CD4-positive, alpha-beta T cell (primary cell): ENCODE measurements around the gene IL16. TPM values are rescaled to one million over a fixed set of nuclear protein-coding genes. Genes with fewer than 3 reads are reported as not detected.

Experiments
- ATAC-seq: fragments of 200-7000 bp; cut with Tn5 transposase; one replicate; pipeline ENCODE4 v1.10.0; 2022; ENCODE audit warnings: mild to moderate bottlenecking; ENCODE audit not compliant: poor library complexity
- CTCF ChIA-PET: fragments of 350-600 bp; sonication (Branson Sonifier 250); formaldehyde crosslinking; loops from one replicate; lab custom pipeline; 2021; ENCODE audit warnings: antibody characterized with exemption, inconsistent platforms; lab: Charles Lee
- POLR2A ChIA-PET: fragments of 350-600 bp; sonication (Branson Sonifier 250); formaldehyde crosslinking; loops from one replicate; lab custom pipeline; 2021; ENCODE audit warnings: antibody characterized with exemption, inconsistent platforms; lab: Charles Lee
- DNase-seq, 14 experiments: peaks; one replicate each; pipeline ENCODE4 v3.0.0-alpha.2; 2013 to 2020; ENCODE audit warnings: mixed read lengths in 2 of 14
- H3K27ac ChIP-seq, 2 donors: one replicate each; pipeline versions ENCODE4 v1.5.1 to v1.7.0; 2013; ENCODE audit warnings: low read length in 2 of 2, low read depth in 1 of 2, mild to moderate bottlenecking in 1 of 2
- H3K27me3 ChIP-seq, 2 experiments: 1 replicate in 1 of 2; 2 replicates in 1 of 2; pipeline versions ENCODE4 v1.6.1 to v1.7.0; 2013; ENCODE audit warnings: low read length in 2 of 2, control low read depth in 1 of 2, mild to moderate bottlenecking in 1 of 2, moderate library complexity in 1 of 2; ENCODE audit not compliant: insufficient read depth in 2 of 2, control insufficient read depth in 1 of 2
- H3K36me3 ChIP-seq: one replicate; pipeline ENCODE4 v1.6.1; 2013; ENCODE audit warnings: low read length, control low read depth; ENCODE audit not compliant: insufficient read depth
- H3K4me1 ChIP-seq: one replicate; pipeline ENCODE4 v1.6.1; 2013; ENCODE audit warnings: low read length, control low read depth; ENCODE audit not compliant: insufficient read depth
- H3K4me3 ChIP-seq: one replicate; pipeline ENCODE4 v1.5.1; 2013; ENCODE audit warnings: mild to moderate bottlenecking, low read length, moderate library complexity
- H3K9me3 ChIP-seq, 2 experiments: 1 replicate in 1 of 2; 2 replicates in 1 of 2; pipeline versions ENCODE4 v1.6.1 to v1.7.0; 2013; ENCODE audit warnings: low read length in 2 of 2, mild to moderate bottlenecking in 2 of 2, control low read depth in 1 of 2, moderate library complexity in 1 of 2; ENCODE audit not compliant: control insufficient read depth in 1 of 2, insufficient read depth in 1 of 2
- H3K27ac Mint-ChIP-seq: one replicate; pipeline ENCODE4 v1.8.0; 2020; ENCODE audit warnings: mixed read lengths
- H3K27me3 Mint-ChIP-seq: one replicate; pipeline ENCODE4 v1.8.0; 2021; ENCODE audit warnings: mixed read lengths
- H3K36me3 Mint-ChIP-seq: one replicate; pipeline ENCODE4 v1.8.0; 2021; ENCODE audit warnings: low read depth, mixed read lengths
- H3K4me1 Mint-ChIP-seq: one replicate; pipeline ENCODE4 v1.8.0; 2021; ENCODE audit warnings: low read depth, mixed read lengths
- H3K4me3 Mint-ChIP-seq: one replicate; pipeline ENCODE4 v1.8.0; 2020; ENCODE audit warnings: mild to moderate bottlenecking, mixed read lengths
- H3K9me3 Mint-ChIP-seq: one replicate; pipeline ENCODE4 v1.8.0; 2020; ENCODE audit warnings: mixed read lengths
- CTCF ChIP-seq: fragments of 200-600 bp; IDR thresholded peaks from one replicate; pipeline ENCODE4 v1.8.0; 2022; ENCODE audit warnings: antibody characterized with exemption, mild to moderate bottlenecking
- intact Hi-C, 2 experiments: fragments of 100-400 bp; cut with DNase I in 1 of 2; cut with micrococcal nuclease in 1 of 2; formaldehyde crosslinking; loops; one replicate each; pipeline versions ENCODE4 v1.15.1 to v1.9.0; 2023 to 2025; cut with DNase I, micrococcal nuclease
- total RNA-seq, 174 experiments: library from RNA in 2 of 174; stranded (reverse) in 2 of 174; gene quantifications; one replicate each; pipeline ENCODE4 v1.2.3 and lab custom pipeline; 2021 to 2026

IL16 gene
- total RNA-seq, 2 experiments from 2014 or later: 164 to 168 TPM

DNA sequence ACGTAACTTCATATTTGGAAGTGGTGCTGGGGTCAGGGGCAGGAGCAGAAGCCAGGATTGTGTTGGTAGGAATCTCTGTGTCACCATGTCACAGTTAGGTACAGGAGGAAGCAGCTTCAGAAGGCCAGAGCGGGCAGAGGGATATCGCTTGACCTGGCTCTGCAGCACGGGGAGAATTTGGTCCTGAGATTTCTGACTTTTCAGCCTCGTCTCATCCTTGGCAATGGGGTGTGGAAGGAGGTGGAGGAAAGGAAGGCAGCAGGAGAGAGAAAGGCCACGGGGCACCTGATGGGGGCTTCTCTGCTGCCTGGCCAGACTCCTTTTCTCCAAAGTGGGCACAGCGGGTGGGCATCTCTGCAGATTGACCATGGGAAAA is 564 bp downstream of the IL16 start:
- Mint-ChIP-seq H3K27me3 (peaks cover 26% of the 10 kb centered on the region), H3K4me3 (no peak overlapping the region), H3K36me3 (no peaks in the 10 kb centered on the region), H3K9me3 (no peaks in the 10 kb centered on the region), H3K4me1 (no peaks in the 10 kb centered on the region), H3K27ac (no peak overlapping the region)
- H3K27me3 ChIP-seq: peaks cover 4 to 5% of the 10 kb centered on the region in 2 experiments
- H3K36me3 ChIP-seq: no peaks in the 10 kb centered on the region
- H3K9me3 ChIP-seq: no peaks in the 10 kb centered on the region
- no peaks in the 10 kb centered on the region for H3K4me1 ChIP-seq
- no peak overlapping the region for H3K4me3 ChIP-seq
- intact Hi-C loops: no loop called here
- ATAC-seq: no peak
- POLR2A ChIA-PET: no interaction called here
- TF ChIP-seq CTCF: no peak
- no peak overlapping the region for H3K27ac ChIP-seq
- DNase-seq: no peak
- CTCF ChIA-PET: no interaction called here

- H3K4me3 ChIP-seq: no peak overlapping the region
- Mint-ChIP-seq H3K27me3 (peaks cover 26% of the 10 kb centered on the region), H3K36me3 (no peaks in the 10 kb centered on the region), H3K4me3 (no peak overlapping the region), H3K27ac (no peak overlapping the region), H3K4me1 (no peaks in the 10 kb centered on the region), H3K9me3 (no peaks in the 10 kb centered on the region)
- H3K27me3 ChIP-seq: peaks cover 4 to 5% of the 10 kb centered on the region in 2 experiments
- no peak overlapping the region for H3K27ac ChIP-seq
- TF ChIP-seq CTCF: no peak
- no peaks in the 10 kb centered on the region for H3K36me3 ChIP-seq
- ATAC-seq: no peak
- no peaks in the 10 kb centered on the region for H3K4me1 ChIP-seq
- CTCF ChIA-PET: no interaction called here
- H3K9me3 ChIP-seq: no peaks in the 10 kb centered on the region
- no peak for DNase-seq
- intact Hi-C loops: no loop called here
- POLR2A ChIA-PET: no interaction called here
These were observed 1.1 kb downstream of the IL16 start for GRCh38 chr15:81197688-81198281.

GRCh38 chr15:81199031-81199779 is 2.5 kb downstream of the IL16 start:
- ChIA-PET CTCF (no interaction called here), POLR2A (no interaction called here)
- H3K4me1 ChIP-seq: no peaks in the 10 kb centered on the region
- Mint-ChIP-seq H3K9me3 (no peaks in the 10 kb centered on the region), H3K36me3 (no peaks in the 10 kb centered on the region), H3K4me3 (no peak overlapping the region), H3K4me1 (no peaks in the 10 kb centered on the region), H3K27ac (no peak overlapping the region), H3K27me3 (peaks cover 18% of the 10 kb centered on the region)
- DNase-seq (no peak), ATAC-seq (no peak)
- no peaks in the 10 kb centered on the region for H3K9me3 ChIP-seq
- peaks cover 4 to 5% of the 10 kb centered on the region in 2 experiments for H3K27me3 ChIP-seq
- H3K4me3 ChIP-seq: no peak overlapping the region
- no peak for TF ChIP-seq CTCF
- no peaks in the 10 kb centered on the region for H3K36me3 ChIP-seq
- intact Hi-C loops: no loop called here
- H3K27ac ChIP-seq: no peak overlapping the region
